GM12878 (cell line): ENCODE measurements around the gene GLT1D1. TPM values are rescaled to one million over a fixed set of nuclear protein-coding genes. Genes with fewer than 3 reads are reported as not detected.

ENCODE experiments used
- ASH2L ChIP-seq: fragments of 300-600, 200-600 bp; sonication (generic); IDR thresholded peaks from 2 replicates; pipeline ENCODE4 v1.6.1; 2017; ENCODE audit warnings: low read depth, mild to moderate bottlenecking, borderline replicate concordance
- ATF7 ChIP-seq: fragments of 450-650 bp; IDR thresholded peaks from 2 replicates; pipeline ENCODE4 v1.6.1; 2016; ENCODE audit warnings: low read depth, mild to moderate bottlenecking
- BCL11A ChIP-seq: IDR thresholded peaks from 2 replicates; pipeline ENCODE4 v1.6.1; 2011; ENCODE audit warnings: low read depth, low read length
- BHLHE40 ChIP-seq, 2 experiments: fragments of 450-650 bp in 1 of 2; IDR thresholded peaks; 2 replicates each; pipeline ENCODE4 v1.6.1; 2011 to 2017; ENCODE audit warnings: low read depth in 2 of 2, borderline replicate concordance in 1 of 2, improper control_type of control experiment in 1 of 2, low read length in 1 of 2, mild to moderate bottlenecking in 1 of 2
- CHD2 ChIP-seq: IDR thresholded peaks from 2 replicates; pipeline ENCODE4 v1.6.1; 2011; ENCODE audit warnings: low read depth, low read length, improper control_type of control experiment, borderline replicate concordance
- CTCF ChIP-seq, 3 experiments: IDR thresholded peaks in 2 of 3; conservative IDR thresholded peaks in 1 of 3; 2 replicates each; pipeline ENCODE4 v1.5.1; 2011; ENCODE audit warnings: low read depth in 3 of 3, low read length in 3 of 3, mild to moderate bottlenecking in 3 of 3, control low read depth in 2 of 3, moderate library complexity in 2 of 3, inconsistent platforms in 1 of 3, mixed read lengths in 1 of 3; ENCODE audit not compliant: control insufficient read depth in 2 of 3, insufficient read depth in 1 of 3; ENCODE audit errors: extremely low read depth in 1 of 3
- E4F1 ChIP-seq: fragments of 450-650 bp; IDR thresholded peaks from 2 replicates; pipeline ENCODE4 v1.6.1; 2018; ENCODE audit warnings: borderline replicate concordance, mild to moderate bottlenecking; ENCODE audit not compliant: partially characterized antibody
- HDAC6 ChIP-seq: fragments of 200-600 bp; sonication (generic); IDR thresholded peaks from one replicate; pipeline ENCODE4 v1.8.0; 2017; ENCODE audit warnings: antibody characterized with exemption; ENCODE audit not compliant: unreplicated experiment
- IKZF2 ChIP-seq, 2 experiments: fragments of 450-650 bp; IDR thresholded peaks; 2 replicates each; pipeline ENCODE4 v1.6.1; 2017; ENCODE audit warnings: mild to moderate bottlenecking in 2 of 2, moderate library complexity in 2 of 2
- KAT2A ChIP-seq: conservative IDR thresholded peaks from 2 replicates; pipeline ENCODE4 v1.6.1; 2011; ENCODE audit warnings: low read depth, low read length; ENCODE audit not compliant: control insufficient read depth
- MYB ChIP-seq: fragments of 150-350 bp; IDR thresholded peaks from 2 replicates; pipeline ENCODE4 v1.6.1; 2014; ENCODE audit warnings: mild to moderate bottlenecking, low read depth, low read length, borderline replicate concordance
- NFIC ChIP-seq: IDR thresholded peaks from 2 replicates; pipeline ENCODE4 v1.6.1; 2012; ENCODE audit warnings: low read depth, mild to moderate bottlenecking, inconsistent platforms, low read length, moderate library complexity
- PKNOX1 ChIP-seq: fragments of 450-650 bp; IDR thresholded peaks from 2 replicates; pipeline ENCODE4 v1.6.1; 2016; ENCODE audit warnings: mild to moderate bottlenecking
- POLR2AphosphoS2 ChIP-seq: IDR thresholded peaks from 2 replicates; pipeline ENCODE4 v1.6.1; 2011; ENCODE audit warnings: low read depth, mild to moderate bottlenecking, low read length, improper control_type of control experiment, moderate library complexity
- RCOR1 ChIP-seq: conservative IDR thresholded peaks from 2 replicates; pipeline ENCODE4 v1.6.1; 2012; ENCODE audit warnings: low read depth, low read length, improper control_type of control experiment
- RELB ChIP-seq: fragments of 450-650 bp; IDR thresholded peaks from 2 replicates; pipeline ENCODE4 v1.6.1; 2017; ENCODE audit warnings: low read depth, mild to moderate bottlenecking, moderate library complexity
- SMAD1 ChIP-seq: fragments of 450-650 bp; IDR thresholded peaks from 2 replicates; pipeline ENCODE4 v1.6.1; 2018; ENCODE audit warnings: mild to moderate bottlenecking, low read depth; ENCODE audit not compliant: partially characterized antibody
- SP1 ChIP-seq: IDR thresholded peaks from one replicate; pipeline ENCODE4 v1.6.1; 2011; ENCODE audit warnings: low read depth, low read length
- STAT1 ChIP-seq: fragments of 450-650 bp; conservative IDR thresholded peaks from 2 replicates; pipeline ENCODE4 v1.6.1; 2014; ENCODE audit warnings: antibody characterized with exemption, mild to moderate bottlenecking
- TAF1 ChIP-seq: IDR thresholded peaks from 2 replicates; pipeline ENCODE4 v1.6.1; 2011; ENCODE audit warnings: mild to moderate bottlenecking, low read depth, low read length, borderline replicate concordance
- YBX1 ChIP-seq: fragments of 450-650 bp; IDR thresholded peaks from 2 replicates; pipeline ENCODE4 v1.6.1; 2016; ENCODE audit warnings: antibody characterized with exemption
- YY1 ChIP-seq: IDR thresholded peaks from 2 replicates; pipeline ENCODE4 v1.6.1; 2011; ENCODE audit warnings: low read depth, mild to moderate bottlenecking, low read length
- ZSCAN29 ChIP-seq: fragments of 450-650 bp; IDR thresholded peaks from 2 replicates; pipeline ENCODE4 v1.6.1; 2017; ENCODE audit warnings: mild to moderate bottlenecking, moderate library complexity
- polyA plus RNA-seq, 11 experiments: library from polyadenylated mRNA; depleted of rRNA in 4 of 11; unstranded in 6 of 11; stranded (reverse) in 5 of 11; fragments of >200 nt; fragmentation: Nextera tagmentation in 4 of 11; fragmentation: Illumina TruSeq in 1 of 11; extraction: Ambion mirVana in 4 of 11; extraction: Trizol in 1 of 11; gene quantifications; 1 replicate in 1 of 11; 2 replicates in 10 of 11; pipeline versions ENCODE4 v1.2.1 to v1.2.3, GENCODE V29; 2011 to 2016; ENCODE audit warnings: inconsistent platforms in 2 of 11, missing spikeins in 2 of 11, low read depth in 1 of 11
- total RNA-seq, 4 experiments: library from RNA; depleted of rRNA in 3 of 4; stranded (reverse); fragments of >200 nt in 3 of 4; fragmentation: Illumina TruSeq in 1 of 4; extraction: Trizol in 1 of 4; gene quantifications; 2 replicates each; pipeline versions ENCODE4 v1.2.1 to v1.2.3, GENCODE V29; 2013 to 2021

Gene GLT1D1
- total and polyA plus RNA-seq, 10 of the 15 experiments (the other 5 are each of a cell fraction or from before 2014, with no cell fraction given) = 0.42 to 62.8 (median 3.0) TPM

GRCh38 chr12:128820723-128821432, 32.4 kb upstream of the GLT1D1 start (continued):
- TF ChIP-seq E4F1 (no peak), RCOR1 (no peak), SMAD1 (peak; percentile 97), BHLHE40 (IDR thresholded peaks at IDR 0.05; ENCODE audit: borderline replicate concordance in 1 of 2, low read depth in 2 of 2, low read length in 1 of 2) (peak; percentile 90), CTCF (IDR thresholded peaks at IDR 0.05 in 2 of 3, conservative IDR thresholded peaks at IDR 0.05 in 1 of 3; ENCODE audit: control insufficient read depth in 2 of 3, extremely low read depth in 1 of 3, insufficient read depth in 1 of 3, low read depth in 3 of 3, low read length in 3 of 3) (no peak), ZSCAN29 (no peak), RELB (peak; percentile 70), ATF7 (peak; percentile 43), TAF1 (peak; percentile 94), KAT2A (no peak), NFIC (no peak), YY1 (peak; percentile 63; the same call in 1 of the 2 replicates), SP1 (peak; percentile 21), ASH2L (no peak), YBX1 (no peak), CHD2 (peak; percentile 65; the same call in 1 of the 2 replicates), BCL11A (0 out of 2 replicates have a peak, but pooled peaks have one; percentile 23), HDAC6 (peak; percentile 26), POLR2AphosphoS2 (peak; percentile 96), STAT1 (peak; percentile 72; the same call in 1 of the 2 replicates), MYB (0 out of 2 replicates have a peak, but pooled peaks have one; percentile 5), PKNOX1 (peak; percentile 93), IKZF2 (IDR thresholded peaks at IDR 0.05) (peak in 1 of 2 experiments; percentile 57; a peak in 3 of 4 replicates)
